ENCODE measurements around the gene MGAT4C. TPM values are rescaled to one million over a fixed set of nuclear protein-coding genes. Genes with fewer than 3 reads are reported as not detected.

MGAT4C gene
- total and polyA plus RNA-seq, 2 experiments from 2014 or later: 4.5 to 4.7 TPM

GRCh38 chr12:85993746-85994145 lies 262.4 kb downstream of the MGAT4C start:
- Histone ChIP-seq H3K4me1 (ENCODE audit: insufficient read depth) (no peaks in the 10 kb centered on the region), H3K79me2 (replicated peaks; ENCODE audit: insufficient read depth) (no peaks in the 10 kb centered on the region), H3K9me2 (ENCODE audit: insufficient read depth) (no peaks in the 10 kb centered on the region), H3K4me2 (no peak overlapping the region), H3K27ac (ENCODE audit: low read depth) (no peak overlapping the region), H3F3A (replicated peaks; ENCODE audit: low read depth) (no peaks in the 10 kb centered on the region), H3K27me3 (ENCODE audit: insufficient read depth) (no peaks in the 10 kb centered on the region), H4K20me1 (replicated peaks; ENCODE audit: insufficient read depth) (no peaks in the 10 kb centered on the region), H3K36me3 (ENCODE audit: insufficient read depth) (peaks cover 24% of the 10 kb centered on the region), H3K4me3 (no peak overlapping the region), H2AFZ (no peak overlapping the region)
- peaks cover 71% of the 10 kb centered on the region for H3K36me3 Mint-ChIP-seq (ENCODE audit: low read depth)
- peaks cover 73% of the 10 kb centered on the region for H3K9me3 Mint-ChIP-seq
- no peak for DNase-seq (ENCODE audit: low spot score)
- no peaks in the 10 kb centered on the region for H3K4me1 Mint-ChIP-seq
- H3K27ac Mint-ChIP-seq: no peak overlapping the region
- no peak overlapping the region for H3K4me3 Mint-ChIP-seq
- no peak for ATAC-seq
- H3K27me3 Mint-ChIP-seq (ENCODE audit: insufficient read depth, low read depth, poor library complexity): peaks cover 4% of the 10 kb centered on the region
- TF ChIP-seq STAT1 (IDR thresholded peaks at IDR 0.05; ENCODE audit: unreplicated experiment) (no peak), ETS1 (IDR thresholded peaks at IDR 0.05) (no peak), CREB1 (CRISPR knock-in tag; IDR thresholded peaks at IDR 0.05; ENCODE audit: low read depth) (no peak), ZNF114 (CRISPR knock-in tag; IDR thresholded peaks at IDR 0.05) (no peak)

- Histone ChIP-seq H3K4me2 (no peak overlapping the region), H3K79me2 (replicated peaks; ENCODE audit: insufficient read depth) (no peaks in the 10 kb centered on the region), H3F3A (replicated peaks; ENCODE audit: low read depth) (no peaks in the 10 kb centered on the region), H3K9me2 (ENCODE audit: insufficient read depth) (no peaks in the 10 kb centered on the region), H4K20me1 (replicated peaks; ENCODE audit: insufficient read depth) (no peaks in the 10 kb centered on the region), H2AFZ (no peak overlapping the region), H3K36me3 (ENCODE audit: insufficient read depth) (no peaks in the 10 kb centered on the region), H3K27ac (ENCODE audit: low read depth) (no peak overlapping the region), H3K4me3 (no peak overlapping the region), H3K4me1 (ENCODE audit: insufficient read depth) (no peaks in the 10 kb centered on the region), H3K27me3 (ENCODE audit: insufficient read depth) (no peaks in the 10 kb centered on the region)
- Mint-ChIP-seq H3K27me3 (ENCODE audit: insufficient read depth, low read depth, poor library complexity) (no peaks in the 10 kb centered on the region), H3K9me3 (peaks cover 4% of the 10 kb centered on the region), H3K4me3 (no peak overlapping the region), H3K27ac (no peak overlapping the region), H3K4me1 (no peaks in the 10 kb centered on the region), H3K36me3 (ENCODE audit: low read depth) (peaks cover 4% of the 10 kb centered on the region; the same call in 2 of the 3 replicates)
- ATAC-seq (no peak), DNase-seq (ENCODE audit: low spot score) (no peak)
- TF ChIP-seq POLR2AphosphoS5 (IDR thresholded peaks at IDR 0.05; ENCODE audit: low read depth) (no peak), ZNF462 (CRISPR knock-in tag; IDR thresholded peaks at IDR 0.05) (no peak), STAT1 (IDR thresholded peaks at IDR 0.05; ENCODE audit: unreplicated experiment) (no peak), ETS1 (IDR thresholded peaks at IDR 0.05) (no peak), CREB1 (CRISPR knock-in tag; IDR thresholded peaks at IDR 0.05; ENCODE audit: low read depth) (no peak), EZH2 (IDR thresholded peaks at IDR 0.05; ENCODE audit: low read depth, unreplicated experiment) (no peak), ZNF331 (CRISPR knock-in tag; IDR thresholded peaks at IDR 0.05; ENCODE audit: low read depth) (no peak), ZNF114 (CRISPR knock-in tag; IDR thresholded peaks at IDR 0.05) (no peak), NANOG (IDR thresholded peaks at IDR 0.05; ENCODE audit: borderline replicate concordance) (no peak)
- TF ChIP-seq, protein P1, sequence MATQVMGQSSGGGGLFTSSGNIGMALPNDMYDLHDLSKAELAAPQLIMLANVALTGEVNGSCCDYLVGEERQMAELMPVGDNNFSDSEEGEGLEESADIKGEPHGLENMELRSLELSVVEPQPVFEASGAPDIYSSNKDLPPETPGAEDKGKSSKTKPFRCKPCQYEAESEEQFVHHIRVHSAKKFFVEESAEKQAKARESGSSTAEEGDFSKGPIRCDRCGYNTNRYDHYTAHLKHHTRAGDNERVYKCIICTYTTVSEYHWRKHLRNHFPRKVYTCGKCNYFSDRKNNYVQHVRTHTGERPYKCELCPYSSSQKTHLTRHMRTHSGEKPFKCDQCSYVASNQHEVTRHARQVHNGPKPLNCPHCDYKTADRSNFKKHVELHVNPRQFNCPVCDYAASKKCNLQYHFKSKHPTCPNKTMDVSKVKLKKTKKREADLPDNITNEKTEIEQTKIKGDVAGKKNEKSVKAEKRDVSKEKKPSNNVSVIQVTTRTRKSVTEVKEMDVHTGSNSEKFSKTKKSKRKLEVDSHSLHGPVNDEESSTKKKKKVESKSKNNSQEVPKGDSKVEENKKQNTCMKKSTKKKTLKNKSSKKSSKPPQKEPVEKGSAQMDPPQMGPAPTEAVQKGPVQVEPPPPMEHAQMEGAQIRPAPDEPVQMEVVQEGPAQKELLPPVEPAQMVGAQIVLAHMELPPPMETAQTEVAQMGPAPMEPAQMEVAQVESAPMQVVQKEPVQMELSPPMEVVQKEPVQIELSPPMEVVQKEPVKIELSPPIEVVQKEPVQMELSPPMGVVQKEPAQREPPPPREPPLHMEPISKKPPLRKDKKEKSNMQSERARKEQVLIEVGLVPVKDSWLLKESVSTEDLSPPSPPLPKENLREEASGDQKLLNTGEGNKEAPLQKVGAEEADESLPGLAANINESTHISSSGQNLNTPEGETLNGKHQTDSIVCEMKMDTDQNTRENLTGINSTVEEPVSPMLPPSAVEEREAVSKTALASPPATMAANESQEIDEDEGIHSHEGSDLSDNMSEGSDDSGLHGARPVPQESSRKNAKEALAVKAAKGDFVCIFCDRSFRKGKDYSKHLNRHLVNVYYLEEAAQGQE (IDR thresholded peaks at IDR 0.05; ENCODE audit: unreplicated experiment): no peak
Measured at GRCh38 chr12:85985996-85986395, 270.2 kb downstream of the MGAT4C start.

Data from GM23338 (cell line).